Bronchial epithelial cell (primary cell): Measurements from ENCODE around the gene CDX2. TPM values are rescaled to one million over a fixed set of nuclear protein-coding genes. Genes with fewer than 3 reads are reported as not detected.

Experiments used
- DNase-seq: peaks from one replicate; pipeline ENCODE4 v3.0.0-alpha.2; 2010; ENCODE audit warnings: low read depth
- FAIRE-seq: peaks from 2 replicates; lab custom pipeline; 2011; peaks lifted over from hg19 to GRCh38; lab: Jason Lieb, UNC
- H3K27me3 ChIP-seq: 2 replicates; pipeline ENCODE4 v1.5.1; 2011; ENCODE audit warnings: low read length; ENCODE audit not compliant: control insufficient read depth, insufficient read depth
- H3K36me3 ChIP-seq: 2 replicates; pipeline ENCODE4 v1.5.1; 2011; ENCODE audit warnings: low read length; ENCODE audit not compliant: control insufficient read depth, insufficient read depth
- H3K4me3 ChIP-seq: 2 replicates; pipeline ENCODE4 v1.5.1; 2011; ENCODE audit warnings: mild to moderate bottlenecking, low read depth, low read length, control low read depth
- CTCF ChIP-seq: IDR thresholded peaks from 2 replicates; pipeline ENCODE4 v1.5.1; 2011; ENCODE audit warnings: mild to moderate bottlenecking, moderate library complexity, low read length, control low read depth, inconsistent platforms; ENCODE audit not compliant: insufficient read depth, severe bottlenecking
- total RNA-seq: library from RNA; depleted of rRNA; stranded (reverse); fragments of >200 nt; gene quantifications from 2 replicates; pipeline ENCODE4 v1.2.1, GENCODE V29; 2014

Gene CDX2
- total RNA-seq, 1 donor from 2014 or later = not detected

GRCh38 chr13:27921961-27922882 is 46.9 kb downstream of the CDX2 start:
- H3K4me3 ChIP-seq = no peak overlapping the region
- H3K36me3 ChIP-seq = no peaks in the 10 kb centered on the region
- no peak for FAIRE-seq
- H3K27me3 ChIP-seq = peaks cover 75% of the 10 kb centered on the region
- TF ChIP-seq CTCF = no peak
- no peak for DNase-seq

DNA sequence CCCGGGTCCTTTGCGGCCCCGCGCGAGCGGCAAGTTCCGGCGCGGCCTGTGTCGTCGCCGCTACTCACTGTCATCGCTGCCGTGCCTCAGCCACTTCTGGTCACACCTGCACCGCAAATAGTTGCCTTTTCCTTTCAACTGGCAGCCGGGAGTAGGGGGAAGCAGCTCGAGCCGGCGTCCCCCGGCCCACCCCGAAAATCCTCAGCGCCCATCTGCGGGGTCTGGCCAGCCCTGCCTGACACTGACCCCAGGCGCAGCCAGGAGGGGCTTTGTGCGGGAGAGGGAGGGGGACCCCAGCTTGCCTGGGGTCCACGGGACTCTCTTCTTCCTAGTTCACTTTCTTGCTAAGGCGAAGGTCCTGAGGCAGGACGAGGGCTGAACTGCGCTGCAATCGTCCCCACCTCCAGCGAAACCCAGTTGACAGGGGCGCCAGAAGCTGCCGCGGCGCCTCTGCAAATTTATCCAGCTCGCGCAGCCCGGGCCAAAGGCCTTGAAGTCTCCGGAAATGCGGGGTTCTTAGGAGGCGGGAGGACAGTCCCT is 47.6 kb downstream of the CDX2 start:
- Histone ChIP-seq H3K36me3 (no peaks in the 10 kb centered on the region), H3K4me3 (peak overlapping the region; percentile 10), H3K27me3 (peaks cover 72% of the 10 kb centered on the region)
- FAIRE-seq (no peak), DNase-seq (no peak)
- no peak for TF ChIP-seq CTCF

DNA sequence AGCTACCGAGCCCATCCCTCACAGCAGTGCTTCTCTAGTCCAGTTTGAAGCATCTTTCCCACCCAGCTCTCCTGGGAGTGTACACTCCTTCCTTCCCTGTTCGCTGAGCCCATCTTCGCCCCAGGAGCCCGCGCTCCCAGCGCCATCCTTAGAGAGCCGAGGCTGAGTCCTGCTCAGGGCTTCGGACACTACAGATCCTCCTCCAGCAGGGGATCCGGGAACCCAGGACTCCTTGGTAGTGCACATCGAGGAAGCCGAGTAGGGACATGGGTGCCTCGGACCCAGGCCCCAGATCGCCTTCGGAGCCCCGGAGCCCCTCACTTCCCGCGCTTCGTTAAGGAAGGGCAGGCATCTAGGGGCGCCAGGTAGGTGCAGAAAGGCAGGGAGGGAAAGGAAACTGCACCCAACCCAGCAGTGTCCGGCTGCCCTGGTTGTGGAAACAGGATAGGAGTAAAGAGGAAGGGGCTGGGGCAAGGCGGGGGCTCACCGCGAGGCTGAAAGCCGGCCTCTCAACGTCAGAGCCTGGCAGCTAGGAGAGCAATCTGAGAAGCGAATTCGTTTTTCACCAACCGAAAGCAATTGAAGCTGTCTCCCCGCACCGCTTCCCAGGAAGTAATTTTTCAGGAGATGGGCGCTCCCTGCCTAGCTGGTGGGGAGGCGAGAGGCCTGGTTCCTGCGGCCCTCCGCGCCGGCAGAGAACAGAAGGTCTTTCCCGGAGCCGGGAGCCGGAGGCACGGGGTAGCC is 48.3 kb downstream of the CDX2 start:
- no peaks in the 10 kb centered on the region for H3K36me3 ChIP-seq
- H3K27me3 ChIP-seq = peaks cover 74% of the 10 kb centered on the region
- DNase-seq (no peak), FAIRE-seq (no peak)
- peak overlapping the region; percentile 10 for H3K4me3 ChIP-seq
- TF ChIP-seq CTCF = no peak

- no peak for DNase-seq
- TF ChIP-seq CTCF = no peak
These were observed 49.0 kb downstream of the CDX2 start, which contains the start of gene PDX1 for GRCh38 chr13:27919934-27920676. Gene PDX1, plus strand, starts transcription at chr13:27920000. Its CDS starts 139 bp downstream, at chr13:27920139.

GRCh38 chr13:27919659-27919933 is 49.5 kb downstream of the CDX2 start:
- no peak for DNase-seq
- H3K27me3 ChIP-seq = peaks cover 66% of the 10 kb centered on the region
- no peak overlapping the region for H3K4me3 ChIP-seq
- no peak for FAIRE-seq
- no peak for TF ChIP-seq CTCF
- no peaks in the 10 kb centered on the region for H3K36me3 ChIP-seq

More at GRCh38 chr13:27919934-27920676, 49.0 kb downstream of the CDX2 start, which contains the start of gene PDX1:
- Histone ChIP-seq H3K27me3 (peaks cover 71% of the 10 kb centered on the region), H3K36me3 (no peaks in the 10 kb centered on the region), H3K4me3 (no peak within 1 kb of the TSS)
- no peak for FAIRE-seq
